Measurements from ENCODE around the gene ITGA5. TPM values are rescaled to one million over a fixed set of nuclear protein-coding genes. Genes with fewer than 3 reads are reported as not detected.
A peak's percentile ranks its signal among the peaks of the same experiment; 100 is the strongest.

Gene ITGA5
- total and polyA plus RNA-seq, 2 experiments from 2014 or later = 7.3 to 23.7 TPM

DNA sequence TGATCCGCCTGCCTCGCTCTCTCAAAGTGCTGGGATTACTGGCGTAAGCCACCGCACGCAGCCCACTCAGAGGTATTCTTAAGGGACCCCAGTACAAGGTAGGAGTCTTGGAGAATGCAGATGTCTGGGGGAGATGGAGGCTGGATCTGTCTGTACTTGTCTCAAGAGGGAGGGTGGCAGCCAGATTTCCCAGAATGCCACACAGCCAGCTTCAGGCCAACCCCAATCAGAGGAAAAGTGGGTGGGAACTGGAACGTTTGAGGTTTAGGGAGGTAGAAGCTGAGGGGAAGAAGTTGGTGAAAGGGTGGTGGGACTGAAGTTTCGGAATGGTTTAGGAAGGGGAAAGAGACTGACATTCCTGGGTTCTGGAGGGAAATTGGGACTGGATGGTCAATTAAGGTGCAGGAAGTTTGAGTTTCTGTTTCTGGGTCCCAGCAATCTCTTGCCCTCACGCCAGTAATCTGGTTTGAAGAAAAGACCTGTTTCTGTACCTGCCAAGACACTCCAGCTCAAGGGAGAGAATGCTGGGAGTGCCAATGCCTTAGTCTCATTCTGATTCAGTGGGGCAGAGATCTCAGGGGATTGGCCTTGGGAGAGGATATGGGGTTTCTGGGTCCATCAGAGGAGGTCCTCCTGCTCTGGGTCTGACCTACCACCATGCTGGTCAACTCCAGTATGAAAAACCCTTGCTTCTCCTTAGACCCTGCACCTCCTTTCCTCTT, 26.4 kb downstream of the ITGA5 start (continued):
- TF ChIP-seq, protein P1, sequence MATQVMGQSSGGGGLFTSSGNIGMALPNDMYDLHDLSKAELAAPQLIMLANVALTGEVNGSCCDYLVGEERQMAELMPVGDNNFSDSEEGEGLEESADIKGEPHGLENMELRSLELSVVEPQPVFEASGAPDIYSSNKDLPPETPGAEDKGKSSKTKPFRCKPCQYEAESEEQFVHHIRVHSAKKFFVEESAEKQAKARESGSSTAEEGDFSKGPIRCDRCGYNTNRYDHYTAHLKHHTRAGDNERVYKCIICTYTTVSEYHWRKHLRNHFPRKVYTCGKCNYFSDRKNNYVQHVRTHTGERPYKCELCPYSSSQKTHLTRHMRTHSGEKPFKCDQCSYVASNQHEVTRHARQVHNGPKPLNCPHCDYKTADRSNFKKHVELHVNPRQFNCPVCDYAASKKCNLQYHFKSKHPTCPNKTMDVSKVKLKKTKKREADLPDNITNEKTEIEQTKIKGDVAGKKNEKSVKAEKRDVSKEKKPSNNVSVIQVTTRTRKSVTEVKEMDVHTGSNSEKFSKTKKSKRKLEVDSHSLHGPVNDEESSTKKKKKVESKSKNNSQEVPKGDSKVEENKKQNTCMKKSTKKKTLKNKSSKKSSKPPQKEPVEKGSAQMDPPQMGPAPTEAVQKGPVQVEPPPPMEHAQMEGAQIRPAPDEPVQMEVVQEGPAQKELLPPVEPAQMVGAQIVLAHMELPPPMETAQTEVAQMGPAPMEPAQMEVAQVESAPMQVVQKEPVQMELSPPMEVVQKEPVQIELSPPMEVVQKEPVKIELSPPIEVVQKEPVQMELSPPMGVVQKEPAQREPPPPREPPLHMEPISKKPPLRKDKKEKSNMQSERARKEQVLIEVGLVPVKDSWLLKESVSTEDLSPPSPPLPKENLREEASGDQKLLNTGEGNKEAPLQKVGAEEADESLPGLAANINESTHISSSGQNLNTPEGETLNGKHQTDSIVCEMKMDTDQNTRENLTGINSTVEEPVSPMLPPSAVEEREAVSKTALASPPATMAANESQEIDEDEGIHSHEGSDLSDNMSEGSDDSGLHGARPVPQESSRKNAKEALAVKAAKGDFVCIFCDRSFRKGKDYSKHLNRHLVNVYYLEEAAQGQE (IDR thresholded peaks at IDR 0.05; ENCODE audit: unreplicated experiment) = no peak
- no peak for TF ChIP-seq NANOG (IDR thresholded peaks at IDR 0.05; ENCODE audit: borderline replicate concordance)
- TF ChIP-seq ZNF114 (CRISPR knock-in tag; IDR thresholded peaks at IDR 0.05) = no peak
- TF ChIP-seq, protein P2, sequence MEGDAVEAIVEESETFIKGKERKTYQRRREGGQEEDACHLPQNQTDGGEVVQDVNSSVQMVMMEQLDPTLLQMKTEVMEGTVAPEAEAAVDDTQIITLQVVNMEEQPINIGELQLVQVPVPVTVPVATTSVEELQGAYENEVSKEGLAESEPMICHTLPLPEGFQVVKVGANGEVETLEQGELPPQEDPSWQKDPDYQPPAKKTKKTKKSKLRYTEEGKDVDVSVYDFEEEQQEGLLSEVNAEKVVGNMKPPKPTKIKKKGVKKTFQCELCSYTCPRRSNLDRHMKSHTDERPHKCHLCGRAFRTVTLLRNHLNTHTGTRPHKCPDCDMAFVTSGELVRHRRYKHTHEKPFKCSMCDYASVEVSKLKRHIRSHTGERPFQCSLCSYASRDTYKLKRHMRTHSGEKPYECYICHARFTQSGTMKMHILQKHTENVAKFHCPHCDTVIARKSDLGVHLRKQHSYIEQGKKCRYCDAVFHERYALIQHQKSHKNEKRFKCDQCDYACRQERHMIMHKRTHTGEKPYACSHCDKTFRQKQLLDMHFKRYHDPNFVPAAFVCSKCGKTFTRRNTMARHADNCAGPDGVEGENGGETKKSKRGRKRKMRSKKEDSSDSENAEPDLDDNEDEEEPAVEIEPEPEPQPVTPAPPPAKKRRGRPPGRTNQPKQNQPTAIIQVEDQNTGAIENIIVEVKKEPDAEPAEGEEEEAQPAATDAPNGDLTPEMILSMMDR (conservative IDR thresholded peaks at IDR 0.05; ENCODE audit: low read depth in 2 of 2) = no peak
- no peak for TF ChIP-seq STAT1 (IDR thresholded peaks at IDR 0.05; ENCODE audit: unreplicated experiment)

DNA sequence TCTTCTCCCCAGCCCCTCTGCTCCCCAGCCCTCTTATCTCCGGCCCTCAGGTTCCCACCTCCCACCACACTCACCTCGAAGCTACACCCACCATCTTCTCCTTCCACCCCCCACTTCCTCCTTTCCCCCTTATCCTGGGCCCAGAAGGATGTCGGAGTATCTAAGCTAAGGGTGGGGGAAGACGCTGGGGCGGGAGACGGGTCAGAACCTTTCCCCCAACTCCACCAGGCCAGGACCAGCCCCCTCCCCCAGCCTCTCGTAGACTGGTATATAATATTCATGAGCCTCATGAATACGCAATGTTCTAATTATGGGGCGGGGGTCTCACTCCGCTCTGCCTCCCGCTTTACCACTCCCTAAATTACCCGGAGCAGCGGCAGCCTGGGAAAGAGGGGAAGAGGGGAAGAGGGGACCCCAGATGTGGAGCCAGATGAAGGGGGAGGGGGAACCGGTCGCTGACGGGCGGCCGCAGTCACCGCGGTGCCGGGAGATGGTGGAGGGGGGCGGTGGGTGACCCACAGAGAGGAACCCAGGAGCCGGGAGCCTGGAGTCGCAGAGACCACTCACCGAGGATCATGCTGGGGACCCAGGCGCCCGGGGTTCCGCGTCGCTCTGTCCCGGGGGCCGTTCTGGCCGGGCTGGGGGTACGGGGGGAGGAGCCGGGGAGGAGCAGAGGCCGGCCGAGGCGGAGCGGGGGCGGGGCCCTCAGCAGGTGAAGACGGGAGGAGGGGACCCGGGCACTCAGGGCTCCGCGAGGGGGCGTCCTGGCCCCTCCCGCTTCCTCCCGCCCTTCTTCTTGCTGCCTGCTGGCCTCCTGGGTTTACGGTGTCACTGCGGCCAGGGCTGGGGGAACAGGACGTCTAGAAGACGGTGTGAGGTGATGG, 28.2 kb downstream of the ITGA5 start:
- no peaks in the 10 kb centered on the region; the same call in 1 of the 2 replicates for H4K20me1 ChIP-seq (replicated peaks; ENCODE audit: insufficient read depth)
- Mint-ChIP-seq H3K27ac (no peak overlapping the region), H3K4me1 (peaks cover 70% of the 10 kb centered on the region), H3K36me3 (ENCODE audit: low read depth) (peaks cover 10% of the 10 kb centered on the region), H3K4me3 (peak overlapping the region; percentile 81), H3K27me3 (ENCODE audit: insufficient read depth, low read depth, poor library complexity) (peaks cover 20% of the 10 kb centered on the region), H3K9me3 (no peaks in the 10 kb centered on the region)
- H3K9me2 ChIP-seq (ENCODE audit: insufficient read depth) = 0 out of 2 replicates have a peak, but pooled peaks cover 9% of the 10 kb centered on the region
- 0 out of 2 replicates have a peak overlapping the region, but pooled peaks have one; percentile 39 for H3K27ac ChIP-seq (ENCODE audit: low read depth)
- peak overlapping the region; percentile 98 for H3K4me3 ChIP-seq
- no peaks in the 10 kb centered on the region for H3K79me2 ChIP-seq (replicated peaks; ENCODE audit: insufficient read depth)
- H3K4me2 ChIP-seq = peak overlapping the region; percentile 97
- TF ChIP-seq, protein P1 (IDR thresholded peaks at IDR 0.05; ENCODE audit: unreplicated experiment) = no peak
- TF ChIP-seq, protein P2 (conservative IDR thresholded peaks at IDR 0.05; ENCODE audit: low read depth in 2 of 2) = peak in 1 of 2 experiments; percentile 50; a peak in 2 of 4 replicates
- peak; percentile 29; the same call in 1 of the 2 replicates for TF ChIP-seq POLR2AphosphoS5 (IDR thresholded peaks at IDR 0.05; ENCODE audit: low read depth)
- DNase-seq (ENCODE audit: low spot score) (peak; percentile 95), ATAC-seq (peak; percentile 59)
- H3F3A ChIP-seq (replicated peaks; ENCODE audit: low read depth) = peaks cover 13% of the 10 kb centered on the region; the same call in 1 of the 2 replicates
- H3K4me1 ChIP-seq (ENCODE audit: insufficient read depth) = peaks cover 68% of the 10 kb centered on the region
- peak overlapping the region; percentile 95 for H2AFZ ChIP-seq
- H3K36me3 ChIP-seq (ENCODE audit: insufficient read depth) = no peaks in the 10 kb centered on the region
- H3K27me3 ChIP-seq (ENCODE audit: insufficient read depth) = peaks cover 18% of the 10 kb centered on the region
